Duodenal mucosa (tissue), 2 donors: ENCODE measurements around the gene BRD3OS.

Experiments used
- H3K27ac ChIP-seq: one replicate; pipeline ENCODE4 v1.7.0; 2013; ENCODE audit warnings: low read depth, low read length
- H3K27me3 ChIP-seq, 2 donors: one replicate each; pipeline ENCODE4 v1.7.0; 2013; ENCODE audit warnings: low read length in 2 of 2, control low read depth in 1 of 2; ENCODE audit not compliant: insufficient read depth in 2 of 2, control insufficient read depth in 1 of 2
- H3K36me3 ChIP-seq, 2 donors: one replicate each; pipeline ENCODE4 v1.7.0; 2013; ENCODE audit warnings: low read length in 2 of 2, control low read depth in 1 of 2; ENCODE audit not compliant: insufficient read depth in 2 of 2, control insufficient read depth in 1 of 2
- H3K4me1 ChIP-seq, 2 donors: one replicate each; pipeline ENCODE4 v1.7.0; 2013; ENCODE audit warnings: low read length in 2 of 2, control low read depth in 1 of 2; ENCODE audit not compliant: insufficient read depth in 2 of 2, control insufficient read depth in 1 of 2
- H3K4me3 ChIP-seq, 2 donors: one replicate each; pipeline ENCODE4 v1.7.0; 2013; ENCODE audit warnings: low read length in 2 of 2, low read depth in 1 of 2
- H3K9ac ChIP-seq, 2 donors: one replicate each; pipeline ENCODE4 v1.7.0; 2013; ENCODE audit warnings: low read length in 2 of 2, low read depth in 1 of 2
- H3K9me3 ChIP-seq, 2 donors: one replicate each; pipeline ENCODE4 v1.7.0; 2013; ENCODE audit warnings: low read length in 2 of 2, control low read depth in 1 of 2; ENCODE audit not compliant: control insufficient read depth in 1 of 2

BRD3OS gene

GRCh38 chr9:133995012-133995896 lies 30.0 kb upstream of the BRD3OS start:
- Histone ChIP-seq H3K4me3 (no peak overlapping the region), H3K27ac (no peak overlapping the region), H3K9me3 (no peaks in the 10 kb centered on the region), H3K27me3 (no peaks in the 10 kb centered on the region), H3K36me3 (no peaks in the 10 kb centered on the region), H3K4me1 (peaks cover 16 to 27% of the 10 kb centered on the region in 2 donors), H3K9ac (no peak overlapping the region)

GRCh38 chr9:133996531-133997520 lies 28.5 kb upstream of the BRD3OS start:
- no peak overlapping the region for H3K27ac ChIP-seq
- no peaks in the 10 kb centered on the region for H3K27me3 ChIP-seq
- H3K4me1 ChIP-seq: peaks cover 11 to 17% of the 10 kb centered on the region in 2 donors
- no peak overlapping the region for H3K4me3 ChIP-seq
- H3K36me3 ChIP-seq: no peaks in the 10 kb centered on the region
- no peaks in the 10 kb centered on the region for H3K9me3 ChIP-seq
- no peak overlapping the region for H3K9ac ChIP-seq

GRCh38 chr9:133997584-133997983 lies 27.7 kb upstream of the BRD3OS start:
- no peak overlapping the region for H3K4me3 ChIP-seq
- H3K36me3 ChIP-seq: no peaks in the 10 kb centered on the region

GRCh38 chr9:133998915-133999595 lies 26.2 kb upstream of the BRD3OS start:
- H3K27ac ChIP-seq: no peak overlapping the region
- no peaks in the 10 kb centered on the region for H3K9me3 ChIP-seq
- no peaks in the 10 kb centered on the region for H3K27me3 ChIP-seq
- H3K36me3 ChIP-seq: no peaks in the 10 kb centered on the region
- H3K4me3 ChIP-seq: no peak overlapping the region
- no peak overlapping the region for H3K9ac ChIP-seq
- H3K4me1 ChIP-seq: peaks cover 1 to 5% of the 10 kb centered on the region in 2 donors

More at GRCh38 chr9:133997584-133997983, 27.7 kb upstream of the BRD3OS start:
- Histone ChIP-seq H3K4me1 (peaks cover 11 to 17% of the 10 kb centered on the region in 2 donors), H3K27ac (no peak overlapping the region), H3K27me3 (no peaks in the 10 kb centered on the region), H3K9me3 (no peaks in the 10 kb centered on the region), H3K9ac (no peak overlapping the region)

- Histone ChIP-seq H3K27me3 (no peaks in the 10 kb centered on the region), H3K27ac (no peak overlapping the region), H3K36me3 (no peaks in the 10 kb centered on the region), H3K4me1 (no peaks in the 10 kb centered on the region), H3K9me3 (no peaks in the 10 kb centered on the region), H3K4me3 (no peak overlapping the region), H3K9ac (no peak overlapping the region)
Measured at GRCh38 chr9:133999851-134000265, 25.4 kb upstream of the BRD3OS start.

GRCh38 chr9:134002796-134003195 lies 22.5 kb upstream of the BRD3OS start:
- H3K27me3 ChIP-seq: no peaks in the 10 kb centered on the region
- H3K4me1 ChIP-seq: no peaks in the 10 kb centered on the region
- no peak overlapping the region for H3K4me3 ChIP-seq
- H3K27ac ChIP-seq: no peak overlapping the region
- H3K9ac ChIP-seq: no peak overlapping the region
- H3K9me3 ChIP-seq: no peaks in the 10 kb centered on the region
- no peaks in the 10 kb centered on the region for H3K36me3 ChIP-seq

GRCh38 chr9:134003237-134003636 lies 22.0 kb upstream of the BRD3OS start:
- Histone ChIP-seq H3K9me3 (no peaks in the 10 kb centered on the region), H3K4me3 (no peak overlapping the region), H3K27ac (no peak overlapping the region), H3K27me3 (peaks cover 0 to under 1% of the 10 kb centered on the region in 2 donors), H3K9ac (no peak overlapping the region), H3K4me1 (no peaks in the 10 kb centered on the region), H3K36me3 (no peaks in the 10 kb centered on the region)

GRCh38 chr9:134004131-134004873 lies 21.0 kb upstream of the BRD3OS start:
- Histone ChIP-seq H3K27ac (no peak overlapping the region), H3K36me3 (no peaks in the 10 kb centered on the region), H3K9me3 (no peaks in the 10 kb centered on the region), H3K9ac (no peak overlapping the region), H3K27me3 (peaks cover 0 to 7% of the 10 kb centered on the region in 2 donors), H3K4me1 (no peaks in the 10 kb centered on the region), H3K4me3 (no peak overlapping the region)

GRCh38 chr9:134004881-134005280 lies 20.4 kb upstream of the BRD3OS start:
- H3K9me3 ChIP-seq: no peaks in the 10 kb centered on the region

More at GRCh38 chr9:134004881-134005280, 20.4 kb upstream of the BRD3OS start:
- Histone ChIP-seq H3K9ac (no peak overlapping the region), H3K27me3 (peaks cover 0 to 7% of the 10 kb centered on the region in 2 donors), H3K27ac (no peak overlapping the region), H3K36me3 (no peaks in the 10 kb centered on the region), H3K4me1 (no peaks in the 10 kb centered on the region), H3K4me3 (no peak overlapping the region)
